Ectodermal cell (in vitro differentiated cells): ENCODE measurements around the gene DNAJC8.

Experiments
- H3K27ac ChIP-seq: 2 replicates; pipeline ENCODE4 v1.7.0; 2013; ENCODE audit warnings: mild to moderate bottlenecking, low read depth, low read length; ENCODE audit not compliant: insufficient read depth, poor library complexity, severe bottlenecking
- H3K27me3 ChIP-seq: 2 replicates; pipeline ENCODE4 v1.7.0; 2013; ENCODE audit warnings: mild to moderate bottlenecking, low read length; ENCODE audit not compliant: insufficient read depth, control insufficient read depth, poor library complexity, severe bottlenecking
- H3K36me3 ChIP-seq: one replicate; pipeline ENCODE4 v1.7.0; 2013; ENCODE audit warnings: low read length; ENCODE audit not compliant: control insufficient read depth, insufficient read depth
- H3K4me1 ChIP-seq: one replicate; pipeline ENCODE4 v1.7.0; 2013; ENCODE audit warnings: low read length; ENCODE audit not compliant: control insufficient read depth, insufficient read depth
- H3K4me3 ChIP-seq: 2 replicates; pipeline ENCODE4 v1.7.0; 2013; ENCODE audit warnings: low read depth, low read length, control low read depth; ENCODE audit not compliant: insufficient read depth
- H3K9me3 ChIP-seq: 2 replicates; pipeline ENCODE4 v1.7.0; 2013; ENCODE audit warnings: mild to moderate bottlenecking, low read length, moderate library complexity; ENCODE audit not compliant: control insufficient read depth
- WGBS, 2 experiments: methylation state at CpG; one replicate each; pipeline ENCODE4 v1.1.7; 2013; ENCODE audit warnings: missing lambda C conversion rate in 2 of 2; 5-methylcytosine and 5-hydroxymethylcytosine counted together

DNAJC8 gene

GRCh38 chr1:28156821-28157220 lies 76.0 kb downstream of the DNAJC8 start:
- H3K36me3 ChIP-seq: no peaks in the 10 kb centered on the region
- H3K4me3 ChIP-seq: no peak overlapping the region
- H3K27ac ChIP-seq: no peak overlapping the region
- H3K9me3 ChIP-seq: no peaks in the 10 kb centered on the region
- H3K27me3 ChIP-seq: no peaks in the 10 kb centered on the region
- 93 to 97% methylated on average over 4 of the region's 4 CpGs for WGBS, 2 experiments
- H3K4me1 ChIP-seq: no peaks in the 10 kb centered on the region

DNA sequence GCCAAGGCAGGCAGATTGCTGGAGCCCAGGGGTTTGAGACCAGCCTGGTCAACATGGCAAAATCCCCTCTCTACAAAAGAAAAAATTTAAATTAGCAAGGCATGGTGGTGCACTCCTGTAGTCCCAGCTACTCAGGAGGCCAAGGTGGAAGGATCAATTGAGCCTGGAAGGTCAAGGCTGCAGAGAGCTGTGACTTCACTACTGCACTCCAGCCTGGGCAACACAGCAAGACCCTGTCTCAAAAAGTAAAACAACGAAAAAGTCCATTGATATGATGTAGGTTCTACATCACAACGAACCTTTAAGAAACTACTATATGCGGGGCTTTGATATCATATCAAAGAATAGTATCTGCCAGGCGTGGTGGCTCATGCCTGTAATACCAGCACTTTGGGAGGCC lies 77.2 kb downstream of the DNAJC8 start:
- Histone ChIP-seq H3K27ac (no peak overlapping the region), H3K4me3 (no peak overlapping the region), H3K4me1 (no peaks in the 10 kb centered on the region), H3K27me3 (no peaks in the 10 kb centered on the region), H3K36me3 (no peaks in the 10 kb centered on the region), H3K9me3 (no peaks in the 10 kb centered on the region)
- 93 to 94% methylated on average over 4 of the region's 4 CpGs for WGBS, 2 experiments

GRCh38 chr1:28154078-28154594 lies 78.7 kb downstream of the DNAJC8 start:
- H3K27ac ChIP-seq: no peak overlapping the region
- H3K9me3 ChIP-seq: no peaks in the 10 kb centered on the region
- 86 to 87% methylated on average over 9 of the region's 9 CpGs for WGBS, 2 experiments
- no peaks in the 10 kb centered on the region for H3K36me3 ChIP-seq
- H3K4me1 ChIP-seq: no peaks in the 10 kb centered on the region
- no peaks in the 10 kb centered on the region for H3K27me3 ChIP-seq
- H3K4me3 ChIP-seq: no peak overlapping the region
